Epithelial cell of proximal tubule (primary cell): Measurements from ENCODE around the gene SFI1. TPM values are rescaled to one million over a fixed set of nuclear protein-coding genes. Genes with fewer than 3 reads are reported as not detected.
"Not testable (repeated sequence)": the region's sequence is repeated elsewhere in the genome, so short reads cannot be mapped to it uniquely, and the experiment has no call there.

Source experiments
- DNase-seq: peaks from one replicate; pipeline ENCODE4 v3.0.0-alpha.2; 2011; ENCODE audit warnings: low read depth
- H3K4me3 ChIP-seq: 2 replicates; pipeline ENCODE4 v1.5.1; 2011; ENCODE audit warnings: low read depth, mild to moderate bottlenecking, low read length
- total RNA-seq: library from RNA; depleted of rRNA; stranded (reverse); fragments of >200 nt; gene quantifications from 2 replicates; pipeline ENCODE4 v1.2.3, GENCODE V29; 2015
- TF ChIP-seq, protein P1 (sequence below): conservative IDR thresholded peaks from 2 replicates; pipeline ENCODE4 v1.5.1; 2012; ENCODE audit warnings: low read depth, mild to moderate bottlenecking, low read length

SFI1 gene
- total RNA-seq, 1 donor from 2014 or later = 26.0 TPM

GRCh38 chr22:31550871-31551370 is 54.6 kb downstream of the SFI1 start:
- H3K4me3 ChIP-seq = no peak overlapping the region
- TF ChIP-seq, protein P1, sequence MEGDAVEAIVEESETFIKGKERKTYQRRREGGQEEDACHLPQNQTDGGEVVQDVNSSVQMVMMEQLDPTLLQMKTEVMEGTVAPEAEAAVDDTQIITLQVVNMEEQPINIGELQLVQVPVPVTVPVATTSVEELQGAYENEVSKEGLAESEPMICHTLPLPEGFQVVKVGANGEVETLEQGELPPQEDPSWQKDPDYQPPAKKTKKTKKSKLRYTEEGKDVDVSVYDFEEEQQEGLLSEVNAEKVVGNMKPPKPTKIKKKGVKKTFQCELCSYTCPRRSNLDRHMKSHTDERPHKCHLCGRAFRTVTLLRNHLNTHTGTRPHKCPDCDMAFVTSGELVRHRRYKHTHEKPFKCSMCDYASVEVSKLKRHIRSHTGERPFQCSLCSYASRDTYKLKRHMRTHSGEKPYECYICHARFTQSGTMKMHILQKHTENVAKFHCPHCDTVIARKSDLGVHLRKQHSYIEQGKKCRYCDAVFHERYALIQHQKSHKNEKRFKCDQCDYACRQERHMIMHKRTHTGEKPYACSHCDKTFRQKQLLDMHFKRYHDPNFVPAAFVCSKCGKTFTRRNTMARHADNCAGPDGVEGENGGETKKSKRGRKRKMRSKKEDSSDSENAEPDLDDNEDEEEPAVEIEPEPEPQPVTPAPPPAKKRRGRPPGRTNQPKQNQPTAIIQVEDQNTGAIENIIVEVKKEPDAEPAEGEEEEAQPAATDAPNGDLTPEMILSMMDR = no peak
- DNase-seq = no peak

GRCh38 chr22:31556627-31557203 is 60.4 kb downstream of the SFI1 start:
- DNase-seq = no peak
- TF ChIP-seq, protein P1 = peak; percentile 69
- H3K4me3 ChIP-seq = no peak overlapping the region

GRCh38 chr22:31558546-31558945 is 62.2 kb downstream of the SFI1 start:
- not testable (repeated sequence) for H3K4me3 ChIP-seq, DNase-seq

- no peak for DNase-seq
- H3K4me3 ChIP-seq = no peak overlapping the region
- TF ChIP-seq, protein P1 = peak; percentile 91
Observed at GRCh38 chr22:31561238-31561887, 65.0 kb downstream of the SFI1 start.

DNA sequence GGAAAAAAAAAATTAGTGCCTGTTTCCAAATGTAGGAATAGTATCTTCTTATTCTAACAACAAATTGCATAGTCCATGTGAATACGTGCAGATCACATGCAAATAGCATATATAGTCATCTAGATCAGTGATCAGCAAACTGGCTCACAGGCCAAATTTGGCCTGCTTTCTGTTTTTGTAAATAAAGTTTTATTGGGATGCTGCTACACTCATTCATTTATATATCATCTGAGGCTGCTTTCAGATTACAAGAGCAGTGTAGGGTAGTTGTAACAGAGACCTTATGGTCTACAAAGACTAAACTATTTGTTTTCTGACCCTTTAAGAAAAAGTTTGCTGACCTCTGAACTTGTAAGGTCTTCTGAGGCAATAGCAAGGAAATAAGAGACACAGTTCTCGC is 65.6 kb downstream of the SFI1 start:
- H3K4me3 ChIP-seq = no peak overlapping the region
- TF ChIP-seq, protein P1 = no peak
- DNase-seq = no peak

GRCh38 chr22:31566484-31566883 is 70.1 kb downstream of the SFI1 start:
- TF ChIP-seq, protein P1 = no peak
- no peak for DNase-seq
- no peak overlapping the region for H3K4me3 ChIP-seq

DNA sequence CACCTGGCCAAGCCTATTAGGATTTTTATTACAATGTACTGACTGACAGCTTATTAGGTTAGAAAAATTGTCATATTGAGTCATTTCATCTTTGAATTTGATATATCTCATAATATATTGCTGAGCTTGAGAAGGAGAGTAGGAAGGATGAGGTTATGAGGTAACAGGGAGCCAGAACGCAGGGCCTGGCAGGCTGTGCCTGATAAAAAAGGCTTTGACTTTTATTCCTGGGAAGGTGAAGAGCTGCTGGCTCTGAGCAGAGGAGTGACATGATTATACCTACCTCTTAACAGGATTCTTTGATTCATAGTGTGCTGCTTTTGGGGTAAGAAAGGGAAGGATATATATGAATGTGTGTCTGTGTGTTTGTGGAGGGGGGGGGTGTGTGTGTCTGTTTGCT is 70.9 kb downstream of the SFI1 start:
- DNase-seq = no peak
- TF ChIP-seq, protein P1 = no peak
- no peak overlapping the region for H3K4me3 ChIP-seq
